ENCODE measurements around the gene LRRC3.

The LRRC3 gene

DNA sequence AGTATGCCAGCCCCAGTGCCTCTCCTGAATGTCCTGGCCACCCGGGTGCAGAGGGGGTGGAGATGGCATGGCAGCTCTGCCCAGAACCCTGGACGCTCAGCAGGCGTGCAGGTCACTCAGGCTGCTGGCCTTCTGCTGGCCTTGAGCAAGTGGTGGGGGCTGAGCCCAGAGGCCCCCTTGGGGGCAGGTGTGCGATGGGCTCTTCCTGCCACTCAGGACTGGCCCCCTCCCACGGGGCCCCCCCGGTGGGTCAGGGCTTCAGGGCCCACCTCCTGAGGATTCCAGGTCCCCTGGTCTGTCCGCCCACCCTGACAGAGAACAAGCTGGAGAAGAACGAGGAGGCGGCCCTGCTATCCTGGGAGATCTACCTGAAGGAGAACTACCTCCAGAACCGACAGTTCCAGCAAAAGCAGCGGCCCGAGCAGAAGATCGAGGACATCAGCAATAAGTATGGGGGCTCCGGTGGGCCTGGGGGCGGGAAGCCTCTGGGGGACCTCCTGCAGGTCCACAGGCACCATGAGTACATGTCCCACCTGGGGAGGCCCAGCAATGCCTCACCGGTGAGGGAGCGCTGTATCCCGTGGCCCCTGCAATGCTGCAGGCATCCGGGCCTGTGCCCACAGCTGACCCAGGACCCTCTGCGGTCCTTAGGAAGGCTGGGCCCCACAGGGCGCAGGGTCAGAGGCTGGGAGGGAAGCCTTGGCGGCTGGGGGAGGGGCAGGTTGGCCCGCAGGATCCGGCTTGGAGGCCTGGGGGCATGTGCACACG lies 37.0 kb upstream of the LRRC3 start:
- TF ChIP-seq, protein P1, sequence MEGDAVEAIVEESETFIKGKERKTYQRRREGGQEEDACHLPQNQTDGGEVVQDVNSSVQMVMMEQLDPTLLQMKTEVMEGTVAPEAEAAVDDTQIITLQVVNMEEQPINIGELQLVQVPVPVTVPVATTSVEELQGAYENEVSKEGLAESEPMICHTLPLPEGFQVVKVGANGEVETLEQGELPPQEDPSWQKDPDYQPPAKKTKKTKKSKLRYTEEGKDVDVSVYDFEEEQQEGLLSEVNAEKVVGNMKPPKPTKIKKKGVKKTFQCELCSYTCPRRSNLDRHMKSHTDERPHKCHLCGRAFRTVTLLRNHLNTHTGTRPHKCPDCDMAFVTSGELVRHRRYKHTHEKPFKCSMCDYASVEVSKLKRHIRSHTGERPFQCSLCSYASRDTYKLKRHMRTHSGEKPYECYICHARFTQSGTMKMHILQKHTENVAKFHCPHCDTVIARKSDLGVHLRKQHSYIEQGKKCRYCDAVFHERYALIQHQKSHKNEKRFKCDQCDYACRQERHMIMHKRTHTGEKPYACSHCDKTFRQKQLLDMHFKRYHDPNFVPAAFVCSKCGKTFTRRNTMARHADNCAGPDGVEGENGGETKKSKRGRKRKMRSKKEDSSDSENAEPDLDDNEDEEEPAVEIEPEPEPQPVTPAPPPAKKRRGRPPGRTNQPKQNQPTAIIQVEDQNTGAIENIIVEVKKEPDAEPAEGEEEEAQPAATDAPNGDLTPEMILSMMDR (IDR thresholded peaks at IDR 0.05; ENCODE audit: low read depth, low read length), result no peak
- DNase-seq, result no peak
- H3K36me3 ChIP-seq, result no peaks in the 10 kb centered on the region
- H3K27me3 ChIP-seq, result no peaks in the 10 kb centered on the region
- H3K4me3 ChIP-seq (ENCODE audit: low read depth, low read length), result no peak overlapping the region
- H3K9me3 ChIP-seq, result no peaks in the 10 kb centered on the region; the same call in 1 of the 2 replicates
- H3K4me1 ChIP-seq, result no peaks in the 10 kb centered on the region

DNA sequence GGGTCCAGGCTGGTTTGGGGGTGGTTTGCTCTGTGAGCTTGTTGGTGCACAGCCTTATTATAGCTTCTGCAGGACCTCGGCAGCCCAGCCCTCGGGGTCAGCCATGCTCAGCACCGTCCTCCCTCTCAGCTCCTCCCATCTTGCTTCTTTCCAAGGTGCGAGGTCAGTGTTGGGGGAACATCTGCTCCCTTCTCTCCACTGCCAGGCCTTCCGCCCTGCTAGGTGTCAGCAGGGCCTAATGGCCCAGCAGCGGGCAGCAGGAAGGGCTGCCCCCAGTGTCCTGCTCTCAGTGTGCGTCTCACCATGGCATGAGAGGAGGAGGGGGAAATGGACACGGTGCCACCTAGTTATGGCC lies 36.5 kb upstream of the LRRC3 start:
- TF ChIP-seq, protein P1 (IDR thresholded peaks at IDR 0.05; ENCODE audit: low read depth, low read length), result no peak
- Histone ChIP-seq H3K4me1 (no peaks in the 10 kb centered on the region), H3K4me3 (ENCODE audit: low read depth, low read length) (no peak overlapping the region), H3K27me3 (no peaks in the 10 kb centered on the region), H3K36me3 (no peaks in the 10 kb centered on the region), H3K9me3 (no peaks in the 10 kb centered on the region; the same call in 1 of the 2 replicates)
- no peak for DNase-seq

GRCh38 chr21:44419679-44420078 lies 35.6 kb upstream of the LRRC3 start:
- DNase-seq, result no peak
- TF ChIP-seq, protein P1 (IDR thresholded peaks at IDR 0.05; ENCODE audit: low read depth, low read length), result no peak
- Histone ChIP-seq H3K9me3 (no peaks in the 10 kb centered on the region; the same call in 1 of the 2 replicates), H3K27me3 (no peaks in the 10 kb centered on the region), H3K4me1 (no peaks in the 10 kb centered on the region), H3K36me3 (no peaks in the 10 kb centered on the region), H3K4me3 (ENCODE audit: low read depth, low read length) (no peak overlapping the region)

- H3K9me3 ChIP-seq, result no peaks in the 10 kb centered on the region; the same call in 1 of the 2 replicates
These were observed 34.7 kb upstream of the LRRC3 start for GRCh38 chr21:44420416-44421205.

DNA sequence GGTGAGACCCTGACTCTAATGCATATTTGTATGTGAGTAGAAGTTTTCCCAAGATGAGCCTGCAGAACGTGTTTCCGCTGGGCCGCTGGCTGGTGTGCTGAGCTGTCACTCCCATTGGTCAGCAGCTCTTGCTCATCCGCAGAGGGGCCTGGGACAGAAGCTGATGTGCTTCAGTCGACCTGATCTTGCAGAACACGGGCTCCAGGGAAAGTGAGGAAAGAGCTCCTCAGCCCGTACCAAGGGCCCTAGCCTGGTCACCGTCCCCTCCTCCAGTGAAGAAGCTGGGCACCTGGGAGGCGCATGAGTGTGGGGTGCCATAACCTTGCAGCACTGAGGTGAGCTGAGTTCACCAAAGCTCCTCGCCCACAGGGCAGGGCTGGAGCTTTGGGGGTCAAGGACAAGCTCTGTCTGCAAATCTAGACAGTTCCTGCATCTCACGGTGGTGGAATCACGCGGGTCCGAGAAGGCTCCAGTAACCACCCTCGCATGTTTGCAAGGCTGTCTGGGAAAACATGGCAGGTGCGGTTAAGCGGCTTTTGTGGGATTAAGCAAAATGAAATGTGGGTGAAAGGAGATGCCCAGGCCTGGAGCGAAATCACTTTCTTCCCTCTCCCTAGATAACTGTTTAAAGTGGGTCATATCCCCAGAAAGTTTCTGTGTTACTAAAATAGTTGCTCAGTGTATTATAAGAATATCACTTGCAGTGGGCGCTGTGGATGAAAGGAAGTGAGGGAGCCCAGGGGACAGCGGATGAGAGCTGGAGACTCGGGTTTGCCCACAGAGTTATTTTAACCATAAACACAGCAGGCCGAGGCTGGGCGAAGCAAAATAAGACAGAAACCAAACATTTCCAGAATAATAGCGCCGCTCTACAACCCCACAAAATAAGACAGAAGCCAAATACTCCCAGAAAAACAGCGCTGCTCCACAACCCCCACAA lies 33.1 kb upstream of the LRRC3 start:
- DNase-seq, result no peak
- TF ChIP-seq, protein P1 (IDR thresholded peaks at IDR 0.05; ENCODE audit: low read depth, low read length), result no peak
- Histone ChIP-seq H3K4me1 (no peaks in the 10 kb centered on the region), H3K27me3 (no peaks in the 10 kb centered on the region), H3K9me3 (no peaks in the 10 kb centered on the region; the same call in 1 of the 2 replicates), H3K36me3 (no peaks in the 10 kb centered on the region), H3K4me3 (ENCODE audit: low read depth, low read length) (no peak overlapping the region)

More at GRCh38 chr21:44420416-44421205, 34.7 kb upstream of the LRRC3 start:
- Histone ChIP-seq H3K4me3 (ENCODE audit: low read depth, low read length) (no peak overlapping the region), H3K27me3 (no peaks in the 10 kb centered on the region), H3K36me3 (no peaks in the 10 kb centered on the region), H3K4me1 (no peaks in the 10 kb centered on the region)
- DNase-seq, result no peak
- TF ChIP-seq, protein P1 (IDR thresholded peaks at IDR 0.05; ENCODE audit: low read depth, low read length), result no peak

Data from BE2C (cell line).